Umbilical cord (tissue), 2 donors: Measurements from ENCODE around the gene C11orf21. TPM values are rescaled to one million over a fixed set of nuclear protein-coding genes. Genes with fewer than 3 reads are reported as not detected.

Experiments
- DNase-seq: peaks from one replicate; pipeline ENCODE4 v3.0.0-alpha.2; 2015; ENCODE audit warnings: low spot score
- total RNA-seq: library from RNA; depleted of rRNA; stranded (reverse); fragments of >200 nt; gene quantifications from one replicate; pipeline ENCODE4 v1.2.3, GENCODE V29; 2014; ENCODE audit warnings: low replicate concordance; ENCODE audit not compliant: insufficient read depth

C11orf21 gene
- total RNA-seq, 1 donor from 2014 or later, result 0.96 TPM

- no peak for DNase-seq
Observed at GRCh38 chr11:2260491-2261364, 41.0 kb downstream of the C11orf21 start.

GRCh38 chr11:2259897-2260451 lies 41.7 kb downstream of the C11orf21 start:
- DNase-seq, result no peak

GRCh38 chr11:2259466-2259830 lies 42.3 kb downstream of the C11orf21 start:
- no peak for DNase-seq

GRCh38 chr11:2258501-2259465 lies 42.9 kb downstream of the C11orf21 start:
- DNase-seq, result no peak

GRCh38 chr11:2256951-2257700 lies 44.6 kb downstream of the C11orf21 start:
- DNase-seq, result peak; percentile 61

- peak; percentile 45 for DNase-seq
Observed at GRCh38 chr11:2256293-2256913, 45.3 kb downstream of the C11orf21 start.

- no peak for DNase-seq
Observed at GRCh38 chr11:2252018-2252417, 49.7 kb downstream of the C11orf21 start.

- DNase-seq, result no peak
Observed at GRCh38 chr11:2251138-2251537, 50.6 kb downstream of the C11orf21 start.

- no peak for DNase-seq
Observed at GRCh38 chr11:2250485-2250884, 51.2 kb downstream of the C11orf21 start.

GRCh38 chr11:2250041-2250440 lies 51.7 kb downstream of the C11orf21 start:
- DNase-seq, result no peak

GRCh38 chr11:2249189-2249916 lies 52.4 kb downstream of the C11orf21 start:
- DNase-seq, result no peak

- no peak for DNase-seq
Observed at GRCh38 chr11:2248762-2249161, 53.0 kb downstream of the C11orf21 start.

- no peak for DNase-seq
Observed at GRCh38 chr11:2248242-2248641, 53.5 kb downstream of the C11orf21 start.

GRCh38 chr11:2247496-2247895 lies 54.2 kb downstream of the C11orf21 start:
- no peak for DNase-seq

Other genes starting within 250 kb of the C11orf21 start
- 2,215 TPM for gene IGF2, start 162.5 kb downstream of the C11orf21 start, total RNA-seq
- gene INS, start 140.7 kb downstream of the C11orf21 start, total RNA-seq, result not detected
- not detected for gene TH, start 130.1 kb downstream of the C11orf21 start, total RNA-seq
- gene ASCL2, start 31.3 kb downstream of the C11orf21 start, total RNA-seq, result 2.4 TPM
- gene TSPAN32, start 95 bp upstream of the C11orf21 start, total RNA-seq, result 1.7 TPM
- 160 TPM for gene CD81, start 75.4 kb upstream of the C11orf21 start, total RNA-seq
- gene TSSC4, start 98.8 kb upstream of the C11orf21 start, total RNA-seq, result 17.6 TPM
- gene TRPM5, start 142.6 kb upstream of the C11orf21 start, total RNA-seq, result not detected
- gene KCNQ1, start 143.1 kb upstream of the C11orf21 start, total RNA-seq, result 7.9 TPM